DOHH2 (cell line): Measurements from ENCODE around the gene RAD51B.

Experiments
- CTCF ChIP-seq: fragments of 200-600 bp; sonication (generic); IDR thresholded peaks from one replicate; pipeline ENCODE4 v1.5.1; 2014; ENCODE audit warnings: antibody characterized with exemption, mild to moderate bottlenecking, low read depth, low read length; ENCODE audit not compliant: poor library complexity, severe bottlenecking
- EZH2phosphoT487 ChIP-seq: fragments of 200-600 bp; sonication (generic); IDR thresholded peaks from 2 replicates; pipeline ENCODE4 v1.6.1; 2017; ENCODE audit warnings: borderline replicate concordance, mild to moderate bottlenecking, antibody characterized with exemption, low read length, moderate library complexity, mixed read lengths

GRCh38 chr14:67863223-67863622 lies 43.6 kb downstream of the RAD51B start:
- no peak for TF ChIP-seq CTCF
- no peak for TF ChIP-seq EZH2phosphoT487
